Calu3 (cell line): ENCODE measurements around the gene KRT33B. TPM values are rescaled to one million over a fixed set of nuclear protein-coding genes. Genes with fewer than 3 reads are reported as not detected.

Source experiments
- BruUV-seq: library from RNA; stranded (reverse); fragments of 400-500 nt; replicated peaks from 2 replicates; lab custom pipeline; 2021; lab: Mats Ljungman, UMichigan
- CTCF ChIA-PET: fragments of 300-600 bp; sonication (Branson Sonifier 250); formaldehyde crosslinking; loops from one replicate; lab custom pipeline; 2022; ENCODE audit warnings: antibody characterized with exemption; lab: Charles Lee
- DNase-seq: peaks from one replicate; pipeline ENCODE4 v3.0.0; 2022
- H3K27ac Mint-ChIP-seq: one replicate; pipeline ENCODE4 v1.8.0; 2022; ENCODE audit warnings: mixed read lengths; ENCODE audit not compliant: unreplicated experiment
- H3K27me3 Mint-ChIP-seq: one replicate; pipeline ENCODE4 v1.8.0; 2022; ENCODE audit warnings: mixed read lengths; ENCODE audit not compliant: unreplicated experiment
- H3K36me3 Mint-ChIP-seq: one replicate; pipeline ENCODE4 v1.8.0; 2022; ENCODE audit warnings: mild to moderate bottlenecking, moderate library complexity, mixed read lengths; ENCODE audit not compliant: insufficient read depth, unreplicated experiment
- H3K4me1 Mint-ChIP-seq: one replicate; pipeline ENCODE4 v1.8.0; 2022; ENCODE audit warnings: mild to moderate bottlenecking, low read depth, mixed read lengths; ENCODE audit not compliant: unreplicated experiment
- H3K4me3 Mint-ChIP-seq: one replicate; pipeline ENCODE4 v1.8.0; 2022; ENCODE audit warnings: mild to moderate bottlenecking, low read depth, moderate library complexity, mixed read lengths; ENCODE audit not compliant: unreplicated experiment
- H3K9me3 Mint-ChIP-seq: one replicate; pipeline ENCODE4 v1.8.0; 2022; ENCODE audit warnings: low read depth, mixed read lengths; ENCODE audit not compliant: unreplicated experiment
- intact Hi-C: fragments of 100-400 bp; cut with micrococcal nuclease; formaldehyde crosslinking; loops from one replicate; pipeline ENCODE4 v1.10.0; 2022; ENCODE audit not compliant: unreplicated experiment
- total RNA-seq: library from RNA; stranded (reverse); gene quantifications from 2 replicates; pipeline ENCODE4 v1.2.3, GENCODE V29; 2022
- TF ChIP-seq, protein P1 (sequence below): fragments of 200-600 bp; IDR thresholded peaks from one replicate; pipeline ENCODE4 v1.8.0; 2022; ENCODE audit warnings: antibody characterized with exemption; ENCODE audit not compliant: unreplicated experiment

KRT33B gene
- total RNA-seq, 1 experiment from 2014 or later: not detected

- peaks cover 19% of the 10 kb centered on the region for H3K4me1 Mint-ChIP-seq
- intact Hi-C loops: loop anchor here (2.0 to 10.0 kb wide), 2 partner anchors 337 to 471 kb away; no protein-coding TSS in a partner anchor
- no peak overlapping the region for H3K27ac Mint-ChIP-seq
- no peaks in the 10 kb centered on the region for H3K9me3 Mint-ChIP-seq
- BruUV-seq: no TSS peak
- CTCF ChIA-PET: interaction anchor here (0.5 to 2.2 kb wide), 2 partner anchors 220 to 341 kb away, joined by 3 to 6 read pairs; no protein-coding TSS in a partner anchor
- H3K36me3 Mint-ChIP-seq: no peaks in the 10 kb centered on the region
- TF ChIP-seq, protein P1, sequence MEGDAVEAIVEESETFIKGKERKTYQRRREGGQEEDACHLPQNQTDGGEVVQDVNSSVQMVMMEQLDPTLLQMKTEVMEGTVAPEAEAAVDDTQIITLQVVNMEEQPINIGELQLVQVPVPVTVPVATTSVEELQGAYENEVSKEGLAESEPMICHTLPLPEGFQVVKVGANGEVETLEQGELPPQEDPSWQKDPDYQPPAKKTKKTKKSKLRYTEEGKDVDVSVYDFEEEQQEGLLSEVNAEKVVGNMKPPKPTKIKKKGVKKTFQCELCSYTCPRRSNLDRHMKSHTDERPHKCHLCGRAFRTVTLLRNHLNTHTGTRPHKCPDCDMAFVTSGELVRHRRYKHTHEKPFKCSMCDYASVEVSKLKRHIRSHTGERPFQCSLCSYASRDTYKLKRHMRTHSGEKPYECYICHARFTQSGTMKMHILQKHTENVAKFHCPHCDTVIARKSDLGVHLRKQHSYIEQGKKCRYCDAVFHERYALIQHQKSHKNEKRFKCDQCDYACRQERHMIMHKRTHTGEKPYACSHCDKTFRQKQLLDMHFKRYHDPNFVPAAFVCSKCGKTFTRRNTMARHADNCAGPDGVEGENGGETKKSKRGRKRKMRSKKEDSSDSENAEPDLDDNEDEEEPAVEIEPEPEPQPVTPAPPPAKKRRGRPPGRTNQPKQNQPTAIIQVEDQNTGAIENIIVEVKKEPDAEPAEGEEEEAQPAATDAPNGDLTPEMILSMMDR: no peak
- no peaks in the 10 kb centered on the region for H3K27me3 Mint-ChIP-seq
- DNase-seq: no peak
- H3K4me3 Mint-ChIP-seq: no peak overlapping the region
Observed at GRCh38 chr17:41328207-41328606, 41.4 kb downstream of the KRT33B start.

GRCh38 chr17:41327411-41328120 lies 42.0 kb downstream of the KRT33B start:
- Mint-ChIP-seq H3K27ac (no peak overlapping the region), H3K27me3 (no peaks in the 10 kb centered on the region), H3K36me3 (no peaks in the 10 kb centered on the region), H3K4me3 (no peak overlapping the region), H3K9me3 (no peaks in the 10 kb centered on the region), H3K4me1 (peaks cover 23% of the 10 kb centered on the region)
- no peak for DNase-seq
- CTCF ChIA-PET: interaction anchor here (2.2 kb wide), 1 partner anchor 221 kb away, joined by 6 read pairs; no protein-coding TSS in a partner anchor
- intact Hi-C loops: loop anchor here (2.0 to 10.0 kb wide), 2 partner anchors 337 to 471 kb away; no protein-coding TSS in a partner anchor
- TF ChIP-seq, protein P1: no peak
- BruUV-seq: no TSS peak

GRCh38 chr17:41326173-41327145 lies 43.2 kb downstream of the KRT33B start:
- Mint-ChIP-seq H3K36me3 (no peaks in the 10 kb centered on the region), H3K9me3 (no peaks in the 10 kb centered on the region), H3K4me3 (no peak overlapping the region), H3K4me1 (peaks cover 30% of the 10 kb centered on the region), H3K27me3 (no peaks in the 10 kb centered on the region), H3K27ac (no peak overlapping the region)
- intact Hi-C loops: loop anchor here (10.0 kb wide), 1 partner anchor 338 kb away; no protein-coding TSS in a partner anchor
- TF ChIP-seq, protein P1: no peak
- CTCF ChIA-PET: interaction anchor here (0.6 to 1.2 kb wide), 2 partner anchors 100 to 222 kb away, joined by 4 to 6 read pairs; no protein-coding TSS in a partner anchor
- no peak for DNase-seq
- no TSS peak for BruUV-seq

GRCh38 chr17:41325611-41326010 lies 44.0 kb downstream of the KRT33B start:
- DNase-seq: no peak
- CTCF ChIA-PET: interaction anchor here (1.2 kb wide), 1 partner anchor 223 kb away, joined by 6 read pairs; no protein-coding TSS in a partner anchor
- H3K36me3 Mint-ChIP-seq: no peaks in the 10 kb centered on the region
- no peak overlapping the region for H3K27ac Mint-ChIP-seq
- H3K9me3 Mint-ChIP-seq: peaks cover 1% of the 10 kb centered on the region
- peaks cover 30% of the 10 kb centered on the region for H3K4me1 Mint-ChIP-seq
- intact Hi-C loops: loop anchor here (2.0 to 10.0 kb wide), 2 partner anchors 223 to 339 kb away; no protein-coding TSS in a partner anchor
- H3K4me3 Mint-ChIP-seq: no peak overlapping the region
- H3K27me3 Mint-ChIP-seq: no peaks in the 10 kb centered on the region
- TF ChIP-seq, protein P1: no peak
- no TSS peak for BruUV-seq
